A673 (cell line): ENCODE results near the gene BLVRB.

Source experiments
- CTCF ChIP-seq: fragments of 300-800, 200-600 bp; sonication (generic); conservative IDR thresholded peaks from 2 replicates; pipeline ENCODE4 v1.5.1; 2017; ENCODE audit warnings: low read depth, mild to moderate bottlenecking, antibody characterized with exemption, low read length, moderate library complexity, mixed read lengths
- EZH2 ChIP-seq: fragments of 200-600 bp; sonication (generic); IDR thresholded peaks from 2 replicates; pipeline ENCODE4 v1.6.1; 2017; ENCODE audit warnings: borderline replicate concordance, low read depth, mild to moderate bottlenecking, mixed read lengths, antibody characterized with exemption, low read length; ENCODE audit not compliant: poor library complexity, severe bottlenecking

- no peak for TF ChIP-seq CTCF
- no peak for TF ChIP-seq EZH2
These were observed 47.8 kb upstream of the BLVRB start for GRCh38 chr19:40513345-40513678.
